HG02970 (cell line): ENCODE results near the gene DDX10.

ENCODE experiments used
- ATAC-seq: cut with Tn5 transposase; IDR thresholded peaks from one replicate; pipeline ENCODE4 v1.9.1; 2021; ENCODE audit warnings: mild to moderate bottlenecking, moderate library complexity, moderate number of reproducible peaks; ENCODE audit not compliant: unreplicated experiment, low FRiP score

Gene DDX10

GRCh38 chr11:108859510-108859909 is 194.6 kb downstream of the DDX10 start:
- no peak for ATAC-seq

GRCh38 chr11:108863528-108863927 is 198.7 kb downstream of the DDX10 start:
- ATAC-seq, result no peak

DNA sequence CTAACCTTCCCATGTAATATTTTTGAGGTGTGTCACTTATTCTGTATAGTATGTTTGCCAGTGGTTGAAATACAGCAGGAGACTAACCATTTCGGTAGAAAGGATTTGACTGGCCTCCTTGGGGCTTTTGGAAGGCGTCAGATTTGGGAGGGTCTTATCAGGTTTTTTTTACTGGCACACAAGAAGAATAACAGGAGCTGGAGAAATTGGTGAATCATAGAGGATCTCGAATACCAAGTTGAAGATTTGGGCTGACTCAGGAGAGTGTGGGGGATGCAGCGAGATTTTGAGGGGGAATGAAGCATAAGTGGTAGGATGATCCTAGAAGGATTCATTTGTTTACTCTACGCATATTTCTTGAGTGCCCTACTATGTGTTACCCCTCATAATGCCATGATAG is 200.5 kb downstream of the DDX10 start:
- ATAC-seq, result no peak

GRCh38 chr11:108866781-108867180 is 201.9 kb downstream of the DDX10 start:
- ATAC-seq, result no peak

DNA sequence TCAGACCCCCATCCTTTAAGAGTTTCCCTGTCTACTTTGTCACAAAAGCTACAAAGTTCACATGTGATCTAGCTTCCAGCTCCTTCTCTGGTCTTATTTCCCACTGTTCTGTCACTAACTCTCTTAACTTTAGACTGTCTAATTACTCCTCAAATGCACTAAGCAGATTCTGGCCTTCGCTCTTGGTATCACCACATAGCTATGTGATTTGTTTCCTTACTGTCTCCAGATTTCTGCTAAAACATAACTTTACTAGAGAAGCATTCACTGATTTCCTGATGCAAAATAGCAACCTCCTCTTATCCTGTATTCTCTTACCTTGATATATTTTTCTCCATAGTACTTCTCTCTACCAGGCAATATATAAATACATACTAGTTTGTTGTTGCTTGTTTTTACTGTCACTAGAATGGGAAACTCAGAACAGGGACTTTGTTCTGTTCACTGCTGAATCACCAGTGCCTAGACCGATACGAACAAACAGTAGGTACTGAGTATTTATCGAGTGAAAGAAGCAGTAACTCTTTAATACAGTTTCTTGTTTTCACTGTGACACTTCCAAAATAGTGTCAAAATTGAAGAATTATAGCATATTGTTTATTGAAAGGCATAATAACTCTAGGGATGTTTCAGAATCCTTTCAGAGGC is 205.6 kb downstream of the DDX10 start:
- no peak for ATAC-seq

- no peak for ATAC-seq
Measured at GRCh38 chr11:108871152-108871551, 206.3 kb downstream of the DDX10 start.

GRCh38 chr11:108871867-108872266 is 207.0 kb downstream of the DDX10 start:
- no peak for ATAC-seq

GRCh38 chr11:108872781-108873291 is 208.0 kb downstream of the DDX10 start:
- ATAC-seq, result no peak

DNA sequence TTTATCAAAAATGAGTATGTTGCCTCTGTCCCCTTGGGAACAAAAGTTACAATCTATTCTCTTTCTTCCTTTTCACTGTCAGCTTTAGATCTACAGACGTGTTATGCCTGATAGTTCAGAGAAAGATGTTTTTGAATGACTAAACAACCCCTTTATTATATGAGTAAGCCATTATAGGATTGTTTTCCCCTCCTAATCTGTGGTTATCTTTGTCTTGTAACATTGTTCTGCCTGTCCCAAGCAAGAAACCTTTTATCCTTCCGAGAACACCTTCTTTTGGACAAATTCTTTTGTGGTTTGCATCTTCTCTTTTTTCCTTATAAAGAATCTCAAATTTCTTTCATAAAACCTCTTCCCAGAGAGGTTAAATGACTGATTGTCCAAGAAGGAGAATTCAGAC is 208.4 kb downstream of the DDX10 start:
- ATAC-seq, result no peak

DNA sequence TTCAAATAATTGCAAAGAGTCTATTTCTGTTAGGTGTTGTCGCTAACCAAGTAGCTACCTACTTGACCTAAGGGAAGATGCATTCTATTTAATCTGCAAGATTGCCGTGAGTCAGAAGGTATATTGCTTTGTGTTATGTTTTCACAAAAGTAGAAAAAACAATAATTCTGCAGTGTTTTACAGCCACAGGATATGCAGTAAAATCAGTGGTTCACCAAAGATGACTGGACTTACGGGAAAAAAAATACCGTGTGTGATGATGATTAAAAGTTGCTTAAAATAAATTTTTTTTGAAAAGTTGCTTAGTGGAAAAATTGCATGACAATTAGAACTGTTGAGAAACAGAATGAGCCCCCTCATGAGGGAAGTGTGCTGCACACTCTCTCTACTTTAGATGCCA is 209.1 kb downstream of the DDX10 start:
- ATAC-seq, result no peak

DNA sequence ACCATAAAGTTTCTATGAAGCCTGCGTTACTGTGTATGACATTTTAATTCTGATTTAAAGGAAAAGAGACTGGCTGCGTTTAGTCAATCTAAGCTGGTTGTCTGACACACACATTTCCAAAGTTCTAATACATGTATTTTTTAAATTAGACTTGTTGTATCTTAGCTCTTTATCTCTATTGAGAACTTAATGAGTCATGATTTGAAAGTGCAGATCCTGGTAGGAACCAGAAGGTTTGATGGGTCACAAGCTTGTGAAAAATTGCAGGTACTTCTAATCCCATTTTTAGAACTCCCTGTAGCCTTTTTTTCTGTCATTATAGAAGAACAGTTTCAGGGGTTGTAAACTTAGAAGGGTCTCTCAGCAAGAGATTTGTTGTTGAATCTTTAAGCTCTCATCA is 210.3 kb downstream of the DDX10 start:
- no peak for ATAC-seq

DNA sequence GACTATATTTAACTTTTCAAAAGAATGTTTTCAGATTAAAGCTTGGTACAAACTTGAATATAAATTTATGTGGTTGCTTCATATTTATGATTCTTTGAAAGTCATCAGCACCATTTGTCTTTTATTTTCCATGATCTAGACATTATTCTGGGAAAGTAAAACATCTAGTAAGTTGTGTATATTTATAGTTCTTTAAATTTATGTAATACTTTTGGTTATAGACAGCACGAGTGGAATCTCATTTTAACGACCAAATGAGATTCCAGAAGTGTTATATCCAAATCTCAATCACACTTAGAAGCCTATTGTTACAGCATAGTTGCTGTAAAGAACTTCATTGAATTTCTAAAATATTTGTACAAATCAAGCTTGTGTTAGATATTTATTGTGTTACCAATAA is 212.3 kb downstream of the DDX10 start:
- no peak for ATAC-seq

- no peak for ATAC-seq
Measured at GRCh38 chr11:108880510-108880909, 215.6 kb downstream of the DDX10 start.

DNA sequence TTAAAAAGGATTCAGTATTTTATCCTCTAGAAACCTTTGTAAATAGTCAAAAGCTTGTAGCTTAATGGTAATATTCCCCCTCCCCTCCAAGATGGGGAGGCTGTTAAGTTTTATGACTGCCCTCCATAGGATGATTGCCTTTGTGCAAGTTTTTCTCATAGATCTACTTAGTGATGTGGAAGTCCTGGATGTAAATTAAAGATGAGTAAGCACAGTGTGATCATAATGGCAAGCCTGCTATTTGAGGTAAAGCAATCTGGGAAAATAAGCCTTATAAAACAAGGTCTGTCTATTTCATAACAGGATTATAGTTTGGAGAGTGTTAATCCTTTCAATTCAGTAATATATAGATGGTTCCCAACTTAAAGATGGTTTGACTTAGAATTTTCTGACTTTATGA is 216.3 kb downstream of the DDX10 start:
- ATAC-seq, result no peak

GRCh38 chr11:108882211-108882831 is 217.5 kb downstream of the DDX10 start:
- no peak for ATAC-seq

DNA sequence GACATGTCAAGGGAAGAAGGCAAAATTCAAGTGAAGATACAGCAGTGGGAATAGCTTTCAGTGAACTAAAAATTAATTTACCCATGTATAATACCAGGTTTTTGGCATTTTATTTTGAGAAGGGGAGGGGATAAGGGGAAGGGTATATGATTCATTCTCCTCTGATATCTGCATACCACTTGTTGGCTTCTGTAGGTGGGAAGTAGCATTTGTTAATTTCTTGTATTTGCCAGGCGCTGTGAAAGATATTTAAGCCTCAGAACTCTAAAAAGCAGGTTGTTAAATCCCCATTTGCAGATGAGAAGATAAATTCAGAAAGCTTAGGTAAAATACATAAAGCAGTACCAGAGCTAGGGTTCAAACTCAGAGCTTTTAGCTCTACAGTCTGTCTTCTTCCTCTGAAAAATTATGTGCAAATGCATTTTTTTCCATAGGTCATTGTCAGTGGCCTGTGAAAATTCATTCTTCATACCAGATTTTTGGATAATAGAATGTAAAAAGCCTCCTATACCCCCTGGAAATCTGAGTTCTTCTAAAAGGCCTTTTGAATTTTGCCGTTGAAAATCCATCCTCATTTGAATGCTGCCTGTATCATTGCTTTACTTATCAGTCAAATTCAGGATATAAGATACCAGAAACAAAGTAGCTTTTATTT is 221.3 kb downstream of the DDX10 start:
- ATAC-seq, result no peak

GRCh38 chr11:108886660-108887009 is 221.8 kb downstream of the DDX10 start:
- no peak for ATAC-seq

GRCh38 chr11:108887436-108888238 is 222.8 kb downstream of the DDX10 start:
- no peak for ATAC-seq

GRCh38 chr11:108890482-108891105 is 225.7 kb downstream of the DDX10 start:
- ATAC-seq, result no peak

GRCh38 chr11:108891143-108891542 is 226.3 kb downstream of the DDX10 start:
- ATAC-seq, result no peak
